GM11168 (cell line): ENCODE measurements around the gene NLRP1.

Experiments used
- in situ Hi-C: fragments of 300-500 bp; cut with MboI; formaldehyde crosslinking; loops from one replicate; pipeline ENCODE4 v1.12.0; 2022; ENCODE audit warnings: low sequenced_read_pairs; ENCODE audit not compliant: unreplicated experiment

NLRP1 gene

DNA sequence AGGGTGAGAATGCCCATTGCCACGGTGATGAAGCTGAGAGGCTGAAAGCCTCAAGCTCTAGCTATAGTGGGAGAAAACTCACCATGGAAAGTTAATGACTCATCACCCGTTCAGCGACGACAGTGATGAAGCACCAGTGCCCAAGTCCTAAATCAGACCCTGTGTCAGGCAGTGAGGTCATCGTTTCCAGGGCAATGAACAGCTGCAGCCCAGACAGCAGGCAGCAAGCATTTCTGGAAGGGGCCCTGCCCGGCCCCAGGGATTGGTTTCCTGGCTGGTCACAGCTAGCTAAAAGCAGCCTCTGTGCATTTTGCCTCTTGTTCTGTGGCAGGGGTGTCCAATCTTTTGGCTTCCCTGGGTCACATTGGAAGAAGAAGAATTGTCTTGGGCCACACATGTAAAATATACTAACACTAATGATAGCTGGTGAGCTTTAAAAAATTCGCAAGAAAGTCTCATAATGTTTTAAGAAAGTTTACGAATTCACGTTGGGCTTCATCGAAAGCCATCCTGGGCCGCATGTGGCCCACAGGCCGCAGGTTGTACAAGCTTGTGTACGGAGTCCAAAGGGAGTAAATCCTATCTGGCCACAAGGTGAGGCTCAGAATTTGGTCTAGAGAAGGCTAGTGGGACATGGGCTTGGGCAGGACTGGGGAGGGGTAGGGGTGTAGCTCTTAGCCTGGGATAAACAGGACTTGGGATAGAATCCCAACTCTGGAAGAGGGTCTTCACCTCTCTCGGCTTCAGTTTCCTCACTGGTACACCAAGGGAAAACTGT lies 57.3 kb downstream of the NLRP1 start:
- in situ Hi-C loops: no loop called here

GRCh38 chr17:5523249-5523648 lies 61.1 kb downstream of the NLRP1 start:
- in situ Hi-C loops: no loop called here

- in situ Hi-C loops: no loop called here
These were observed 61.8 kb downstream of the NLRP1 start for GRCh38 chr17:5522476-5522875.

GRCh38 chr17:5516060-5516792 lies 68.1 kb downstream of the NLRP1 start:
- in situ Hi-C loops: no loop called here

DNA sequence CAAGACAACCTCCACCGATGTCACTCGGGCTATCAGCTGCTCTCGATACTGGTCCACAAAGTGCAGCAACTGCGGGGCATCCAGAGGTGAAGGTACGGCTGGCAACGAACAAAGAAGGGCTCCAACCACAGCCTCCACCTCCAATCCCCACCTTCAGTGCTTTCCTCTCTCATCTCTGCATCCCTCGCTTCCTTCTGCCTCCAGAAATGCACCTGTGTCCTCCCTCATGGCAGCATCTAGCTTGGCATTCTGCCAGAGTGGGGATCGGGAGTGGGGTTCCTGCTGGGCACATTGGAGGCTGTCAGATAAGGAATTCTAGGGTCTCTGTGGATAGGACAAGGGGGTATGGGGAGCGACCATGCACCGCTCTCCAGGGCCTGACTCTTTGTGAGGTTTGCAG lies 69.3 kb downstream of the NLRP1 start:
- in situ Hi-C loops: no loop called here

DNA sequence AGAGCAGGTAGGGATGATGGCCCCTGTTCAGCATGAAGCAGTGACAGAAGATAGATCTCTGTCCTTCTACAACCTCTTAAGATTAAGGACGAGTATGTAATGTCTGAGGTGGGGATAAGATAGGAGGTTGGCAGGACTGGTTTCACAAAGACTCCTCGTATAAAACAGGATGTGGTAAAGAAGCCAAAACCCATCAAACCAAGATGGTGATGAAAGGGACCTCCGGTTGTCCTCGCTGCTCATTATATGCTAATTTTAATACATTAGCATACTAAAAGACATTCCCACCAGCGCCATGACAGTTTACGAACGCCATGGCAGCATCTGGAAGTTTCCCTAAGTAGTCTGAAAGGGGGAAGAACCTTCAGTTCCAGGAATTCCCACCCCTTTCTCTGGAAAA lies 70.7 kb downstream of the NLRP1 start:
- in situ Hi-C loops: no loop called here

DNA sequence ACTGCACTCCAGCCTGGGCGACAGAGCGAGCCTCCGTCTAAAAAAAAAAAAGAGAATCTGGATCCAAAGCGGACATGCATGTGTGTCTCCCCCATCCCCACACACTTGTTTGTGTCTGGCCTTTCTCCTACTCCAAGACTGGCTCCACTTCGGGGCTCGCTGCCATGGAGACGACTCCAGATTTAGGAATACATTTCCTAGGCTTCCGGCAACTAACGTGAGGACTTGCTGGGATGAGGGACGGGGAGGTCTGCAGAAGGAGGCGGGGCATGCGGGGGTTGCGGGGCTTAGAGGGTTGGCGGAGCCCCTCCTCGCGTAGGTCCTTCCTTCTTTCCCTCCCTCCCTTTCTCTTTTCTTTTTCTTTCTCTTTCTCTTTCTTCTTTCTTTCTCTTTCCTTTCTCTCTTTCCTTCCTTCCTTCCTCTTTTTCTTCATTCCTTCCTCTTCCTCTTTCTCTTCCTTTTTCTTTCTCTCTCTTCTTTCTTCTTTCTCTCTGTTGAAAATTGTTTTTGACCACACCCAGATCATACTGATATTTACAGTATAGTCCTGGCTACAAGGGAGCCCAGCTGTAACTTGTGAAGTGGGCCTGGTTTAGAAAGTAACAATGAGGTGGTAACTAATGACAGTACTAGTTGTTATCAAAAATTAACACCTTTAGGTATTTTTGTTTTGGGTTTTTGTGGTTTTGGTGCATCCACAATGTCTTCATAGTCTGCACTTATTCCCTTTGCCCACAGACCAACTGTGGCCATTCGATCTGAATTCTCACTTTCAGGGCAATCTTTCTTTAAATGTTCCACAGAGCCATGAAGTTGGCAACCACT lies 72.7 kb downstream of the NLRP1 start:
- in situ Hi-C loops: no loop called here

- in situ Hi-C loops: no loop called here
These were observed 73.5 kb downstream of the NLRP1 start for GRCh38 chr17:5510771-5511170.

GRCh38 chr17:5509482-5509881 lies 74.8 kb downstream of the NLRP1 start:
- in situ Hi-C loops: no loop called here

DNA sequence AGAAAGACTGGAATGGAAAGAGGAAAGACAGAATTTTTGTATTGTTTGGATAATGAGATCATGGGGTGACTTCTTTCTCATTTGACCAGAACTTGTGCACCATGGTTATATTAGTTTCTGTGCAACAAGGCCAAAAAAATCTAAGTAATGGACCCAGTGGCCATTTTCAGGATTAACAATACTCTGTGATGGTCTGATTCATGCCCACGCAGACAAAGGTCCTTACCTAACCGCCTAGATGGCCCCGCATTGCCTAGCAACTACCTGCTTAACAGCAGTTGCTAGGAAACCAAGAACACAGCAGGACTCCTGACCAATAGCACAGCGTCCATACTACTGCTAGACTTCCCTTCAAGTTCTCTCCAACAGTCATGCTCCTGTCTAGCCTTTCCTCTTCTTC lies 75.5 kb downstream of the NLRP1 start:
- in situ Hi-C loops: no loop called here

DNA sequence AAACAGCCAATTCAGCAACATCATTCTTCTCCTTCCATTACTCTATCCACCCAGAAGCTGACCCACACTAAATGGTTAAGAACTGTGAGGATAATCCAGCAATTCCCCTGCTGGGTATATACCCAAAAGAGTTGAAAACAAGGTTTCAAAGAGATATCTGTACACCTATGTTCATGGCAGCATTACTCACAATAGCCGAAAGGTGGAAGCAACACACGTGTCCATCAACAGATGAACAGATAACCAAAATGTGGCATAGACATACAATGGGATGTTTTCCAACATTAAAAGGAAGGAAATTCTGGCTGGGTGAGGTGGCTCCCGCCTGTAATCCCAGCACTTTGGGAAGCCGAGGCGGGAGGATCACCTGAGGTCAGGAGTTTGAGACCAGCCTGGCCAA lies 78.0 kb downstream of the NLRP1 start:
- in situ Hi-C loops: no loop called here

DNA sequence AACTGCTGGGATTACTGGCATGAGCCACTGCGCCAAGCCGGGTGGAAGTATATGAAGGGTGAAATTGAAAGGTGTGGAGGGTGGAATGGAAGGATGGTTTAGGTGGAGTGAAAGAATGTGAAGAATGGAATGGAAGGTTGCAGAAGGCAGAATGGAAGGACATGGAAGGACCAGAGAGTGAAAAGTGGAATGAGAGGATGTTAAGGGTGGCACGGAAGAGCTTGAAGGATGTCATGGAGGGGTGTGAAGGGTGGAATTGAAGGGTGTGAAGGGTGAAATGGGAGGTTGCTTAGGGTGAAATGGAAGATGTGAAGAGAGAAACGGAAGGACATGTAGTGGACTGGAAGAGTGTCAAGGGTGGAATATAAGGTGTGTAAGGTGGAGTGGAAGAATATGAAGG lies 81.8 kb downstream of the NLRP1 start:
- in situ Hi-C loops: no loop called here

GRCh38 chr17:5501685-5502084 lies 82.6 kb downstream of the NLRP1 start:
- in situ Hi-C loops: no loop called here

DNA sequence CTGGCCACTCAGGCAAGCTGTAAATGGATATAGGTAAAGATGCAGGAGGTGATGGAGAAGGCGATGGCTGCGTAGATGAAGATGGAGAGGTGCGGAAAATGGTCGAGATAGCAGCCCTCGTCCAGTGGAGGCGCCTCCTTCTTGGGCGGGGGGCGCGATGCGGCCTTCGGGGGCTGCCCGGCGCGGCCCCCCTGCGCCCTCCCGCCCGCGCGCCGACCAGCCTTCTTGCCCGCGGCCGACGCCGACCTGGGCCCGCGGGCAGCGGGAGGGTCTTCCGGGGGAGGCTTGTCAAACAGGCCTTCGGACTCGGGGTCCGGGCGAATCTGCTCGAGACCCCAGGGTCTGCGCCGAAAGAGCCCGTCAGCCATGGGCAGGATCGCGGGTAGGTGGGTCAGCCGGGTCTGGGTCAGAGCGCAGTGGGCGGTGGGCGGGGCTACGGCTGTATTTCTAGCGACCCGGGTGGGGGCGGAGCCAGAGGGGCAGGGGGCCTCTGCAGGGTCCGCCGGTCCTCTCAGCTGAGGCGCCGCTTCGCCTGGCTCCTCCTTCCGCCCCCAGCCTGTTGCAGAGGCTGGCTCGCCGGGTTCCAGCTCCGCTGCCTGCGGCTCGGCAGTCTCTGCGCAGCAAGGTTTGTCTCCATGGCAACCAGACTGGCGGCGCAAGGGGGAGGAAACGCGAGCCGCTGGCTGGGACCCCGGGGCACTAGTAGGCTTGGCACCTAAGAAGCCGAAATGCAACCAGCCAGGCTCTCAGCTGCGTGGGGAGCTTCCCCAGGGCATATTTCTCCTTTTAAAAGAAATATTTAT lies 83.5 kb downstream of the NLRP1 start:
- in situ Hi-C loops: no loop called here

GRCh38 chr17:5500247-5500588 lies 84.1 kb downstream of the NLRP1 start:
- in situ Hi-C loops: no loop called here

GRCh38 chr17:5499476-5500231 lies 84.7 kb downstream of the NLRP1 start:
- in situ Hi-C loops: no loop called here

DNA sequence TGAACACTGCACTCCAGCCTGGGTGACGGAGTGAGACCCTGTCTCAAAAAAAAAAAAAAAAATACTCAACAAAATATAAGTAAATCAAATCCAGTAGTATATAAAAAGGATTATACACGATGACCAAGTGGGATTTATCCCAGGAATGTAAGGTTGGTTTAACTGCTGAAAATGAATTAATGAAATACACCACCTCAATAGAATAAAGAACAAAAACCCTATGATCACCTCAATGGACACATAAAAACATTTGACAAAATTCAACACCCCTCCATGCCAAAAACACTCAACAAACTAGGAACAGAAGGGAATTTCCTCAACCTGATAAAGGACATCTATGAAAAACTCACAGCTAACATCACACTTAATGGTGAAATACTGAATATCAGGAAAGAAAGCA lies 91.3 kb downstream of the NLRP1 start:
- in situ Hi-C loops: no loop called here

DNA sequence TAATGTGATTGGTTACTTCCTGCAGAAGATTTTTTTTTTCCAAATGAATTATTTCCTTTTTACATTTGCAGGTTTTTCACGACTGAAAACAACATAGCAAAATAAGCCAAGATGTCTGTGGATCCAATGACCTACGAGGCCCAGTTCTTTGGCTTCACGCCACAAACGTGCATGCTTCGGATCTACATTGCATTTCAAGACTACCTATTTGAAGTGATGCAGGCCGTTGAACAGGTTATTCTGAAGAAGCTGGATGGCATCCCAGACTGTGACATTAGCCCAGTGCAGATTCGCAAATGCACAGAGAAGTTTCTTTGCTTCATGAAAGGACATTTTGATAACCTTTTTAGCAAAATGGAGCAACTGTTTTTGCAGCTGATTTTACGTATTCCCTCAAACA lies 95.6 kb downstream of the NLRP1 start:
- in situ Hi-C loops: no loop called here

GRCh38 chr17:5486206-5487124 lies 97.8 kb downstream of the NLRP1 start, which contains the start of gene MIS12:
Gene MIS12 (plus strand): TSS chr17:5486566. CDS start chr17:5488863, 2,297 bp downstream.
- in situ Hi-C loops: no loop called here
